Measurements from ENCODE around the gene PRKCE.
"Not testable (repeated sequence)": the region's sequence is repeated elsewhere in the genome, so short reads cannot be mapped to it uniquely, and the experiment has no call there.

Gene PRKCE

DNA sequence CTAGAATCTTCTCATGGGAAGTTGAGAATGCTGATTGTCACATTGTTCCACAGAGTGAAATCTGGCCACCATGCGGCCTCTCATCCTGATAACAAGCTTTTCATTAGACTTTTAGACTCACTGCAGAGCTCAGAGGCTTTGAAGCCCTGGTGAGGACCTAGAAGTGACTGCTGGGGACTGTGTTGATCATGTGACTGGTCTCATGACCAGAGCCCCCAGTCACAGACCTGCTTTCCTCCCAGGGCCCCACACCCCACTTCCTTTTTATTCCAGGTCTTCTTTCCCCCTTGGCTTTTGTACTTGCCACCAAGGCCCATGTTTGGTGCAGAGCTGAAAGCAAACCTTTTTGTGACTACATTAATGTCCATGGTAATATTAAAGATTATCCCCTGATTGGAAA, 45.2 kb downstream of the PRKCE start:
- DNase-seq (ENCODE audit: low read depth in 1 of 2, low spot score in 1 of 2): no peak

DNA sequence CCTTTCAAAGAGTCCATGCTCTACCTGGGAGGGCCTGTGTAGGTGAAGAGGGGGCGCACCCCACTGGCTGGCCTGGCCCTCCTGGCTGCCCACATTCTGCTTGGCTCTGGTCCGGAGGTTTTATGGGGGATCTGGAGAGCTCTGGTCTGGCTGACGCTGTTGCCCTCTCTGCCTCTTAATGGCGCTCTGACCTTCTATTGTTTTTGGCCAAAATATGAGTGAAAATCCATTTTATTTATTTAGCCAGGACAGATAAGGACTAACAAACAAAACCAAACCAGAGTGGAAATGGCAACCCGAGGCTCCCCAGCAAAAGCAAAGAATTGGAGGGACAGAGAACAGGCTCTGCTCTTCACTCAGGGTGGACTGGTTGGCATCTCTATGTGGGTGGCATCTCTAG, 45.7 kb downstream of the PRKCE start:
- no peak for DNase-seq (ENCODE audit: low read depth in 1 of 2, low spot score in 1 of 2)

DNA sequence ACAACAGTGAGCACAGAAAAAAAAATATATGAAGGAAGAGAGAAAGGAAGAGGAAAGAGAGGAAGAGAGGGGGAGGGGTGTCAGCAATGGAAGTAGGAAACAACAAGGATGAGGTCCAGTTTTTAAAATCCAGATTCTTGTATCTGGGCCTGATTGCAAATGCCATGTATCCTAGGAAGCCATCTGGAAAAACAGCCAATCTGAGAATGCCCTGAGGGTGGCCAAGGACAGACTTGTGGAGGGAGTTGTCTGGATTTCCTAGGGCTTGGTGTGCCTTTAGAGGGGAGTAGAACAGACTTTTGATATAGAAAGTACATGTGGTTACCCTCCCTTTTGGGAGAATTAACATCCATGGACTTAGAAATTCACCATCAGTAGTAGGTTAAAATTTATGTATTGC, 47.1 kb downstream of the PRKCE start:
- DNase-seq (ENCODE audit: low read depth in 1 of 2, low spot score in 1 of 2): no peak

DNA sequence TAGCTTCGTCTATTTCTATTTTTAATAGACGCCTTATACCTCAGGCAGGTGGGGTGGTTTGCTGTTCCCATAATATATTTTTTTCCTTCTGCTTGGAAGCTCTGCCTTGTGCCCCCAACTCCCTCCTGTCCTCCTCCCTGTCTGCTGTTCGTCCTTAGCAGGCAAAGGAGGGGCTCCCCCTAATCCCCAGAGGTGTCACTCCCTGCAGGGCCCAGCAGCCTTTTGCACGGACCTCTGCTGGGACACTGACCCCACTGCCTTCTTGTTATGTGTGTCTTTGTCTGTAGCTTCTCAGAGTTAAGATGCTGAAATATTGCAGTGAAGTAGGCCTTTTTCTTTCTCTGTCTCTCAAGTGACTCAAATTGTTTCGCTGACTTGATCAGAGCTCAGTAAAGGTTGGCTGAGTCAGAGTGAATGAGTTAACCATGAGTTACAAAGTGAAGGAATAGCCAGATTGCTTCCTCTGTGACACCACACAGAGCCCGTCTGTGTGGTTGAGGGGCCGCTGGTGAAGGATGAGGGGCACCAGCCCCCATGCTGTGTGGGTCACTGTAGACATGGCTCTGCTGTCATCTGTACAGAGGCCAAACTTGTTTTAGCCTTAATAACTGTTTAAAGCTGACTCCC, 47.7 kb downstream of the PRKCE start:
- DNase-seq (ENCODE audit: low read depth in 1 of 2, low spot score in 1 of 2): no peak

DNA sequence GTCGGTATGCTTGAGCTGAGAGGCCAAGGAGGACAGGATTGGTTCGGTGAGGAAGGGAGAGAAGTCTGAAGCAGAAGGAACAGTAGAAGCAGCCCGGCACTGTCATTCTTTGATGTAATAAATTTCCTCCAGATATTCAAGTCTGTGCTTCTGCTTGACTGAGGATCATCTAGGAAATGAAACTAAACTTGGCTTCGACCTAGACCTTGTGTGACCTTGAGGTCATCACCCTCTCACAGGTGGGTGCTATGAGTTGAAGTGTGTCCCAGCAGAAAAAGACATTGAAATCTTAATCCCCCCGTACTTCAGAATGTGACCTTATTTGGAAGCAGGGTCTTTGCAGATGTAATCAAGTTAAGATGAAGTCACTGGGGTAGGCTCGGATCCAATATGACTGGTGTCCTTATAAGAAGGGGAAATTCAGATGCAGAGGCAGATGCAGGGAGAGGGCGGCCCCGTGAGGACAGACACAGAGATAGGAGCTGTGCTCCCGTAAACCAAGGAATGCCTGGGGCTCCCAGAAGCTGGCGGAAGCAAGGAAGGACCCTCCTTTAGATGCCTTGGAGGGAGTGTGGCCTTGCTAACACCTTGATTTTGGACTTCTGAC, 49.0 kb downstream of the PRKCE start:
- DNase-seq (ENCODE audit: low read depth in 1 of 2, low spot score in 1 of 2): no peak

DNA sequence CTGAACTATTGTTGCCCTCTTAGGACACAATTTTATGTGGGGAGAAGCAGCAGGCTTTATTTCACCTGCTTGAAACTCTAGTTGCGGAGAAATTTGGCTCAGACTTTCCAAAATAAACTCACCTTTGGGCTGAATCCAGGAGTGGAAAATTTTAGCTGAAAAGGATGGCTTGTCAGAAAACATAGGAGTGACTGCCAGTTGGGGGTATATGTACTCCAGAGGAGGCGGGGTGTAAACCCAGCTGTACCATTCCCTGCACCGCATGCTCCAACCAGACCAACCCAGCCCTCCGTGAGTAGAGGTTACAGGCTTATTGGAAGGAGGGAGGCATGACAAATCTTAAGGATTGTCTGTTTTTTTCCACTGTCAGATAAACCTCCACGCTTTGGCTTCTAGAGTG, 53.8 kb downstream of the PRKCE start:
- no peak for DNase-seq (ENCODE audit: low read depth in 1 of 2, low spot score in 1 of 2)

DNA sequence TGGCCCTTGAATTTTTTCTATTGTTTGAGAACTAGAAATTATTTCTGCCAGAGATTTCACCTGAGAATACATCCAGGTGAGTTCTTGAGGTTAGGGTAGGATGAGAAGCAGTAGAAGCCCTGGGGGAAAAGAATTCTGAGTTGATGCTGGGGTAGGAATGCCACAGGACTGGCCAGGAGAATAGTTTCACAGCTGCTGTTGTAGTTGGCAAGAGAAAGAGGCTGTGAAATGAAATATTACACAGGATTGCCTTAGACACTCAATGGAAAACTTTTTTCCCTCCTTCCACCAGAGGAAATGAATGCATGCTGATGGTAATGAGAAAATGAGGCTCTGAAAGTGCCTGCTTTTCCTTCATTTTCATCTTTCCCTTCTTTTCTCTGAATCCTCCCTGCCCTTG, 54.6 kb downstream of the PRKCE start:
- no peak for DNase-seq (ENCODE audit: low read depth in 1 of 2, low spot score in 1 of 2)

DNA sequence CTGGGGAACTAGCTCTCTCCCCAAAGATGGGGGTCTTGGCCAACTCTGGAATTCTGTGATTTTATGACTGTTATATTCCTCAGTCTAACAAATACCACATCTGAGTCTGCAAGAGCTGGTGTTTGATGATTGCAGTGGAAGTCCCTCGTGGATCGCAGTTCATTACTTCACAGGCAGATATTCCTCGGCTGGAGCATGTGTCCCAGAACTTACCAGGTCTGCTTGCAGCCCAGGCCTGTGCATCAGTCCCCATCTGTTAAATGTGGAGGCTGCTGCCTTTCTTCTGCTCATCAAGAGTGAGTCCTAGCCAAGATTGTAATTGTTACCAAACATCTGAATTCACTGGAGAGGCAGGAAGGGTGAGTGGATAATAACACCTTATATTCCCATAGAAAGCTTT, 55.5 kb downstream of the PRKCE start:
- no peak for DNase-seq (ENCODE audit: low read depth in 1 of 2, low spot score in 1 of 2)

DNA sequence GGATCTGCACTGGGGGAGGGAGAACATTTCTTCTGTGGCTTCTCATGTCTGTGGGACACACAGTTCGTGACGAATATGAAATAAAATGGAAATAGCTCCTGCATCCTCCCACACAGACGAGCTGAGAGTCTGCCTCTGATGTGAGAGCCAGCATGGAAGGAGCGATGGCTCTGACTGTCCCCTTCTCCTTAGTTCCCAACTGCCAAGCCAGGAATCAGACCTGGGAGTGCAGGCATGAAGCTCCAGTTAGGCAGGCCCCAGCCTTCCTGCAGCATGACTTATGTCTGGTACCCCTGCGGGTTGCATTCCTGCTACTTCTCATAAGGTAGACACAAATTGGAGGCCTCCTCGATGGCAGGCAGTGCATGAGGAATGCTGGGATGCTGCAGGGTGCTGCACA, 56.2 kb downstream of the PRKCE start:
- DNase-seq (ENCODE audit: low read depth in 1 of 2, low spot score in 1 of 2): no peak

DNA sequence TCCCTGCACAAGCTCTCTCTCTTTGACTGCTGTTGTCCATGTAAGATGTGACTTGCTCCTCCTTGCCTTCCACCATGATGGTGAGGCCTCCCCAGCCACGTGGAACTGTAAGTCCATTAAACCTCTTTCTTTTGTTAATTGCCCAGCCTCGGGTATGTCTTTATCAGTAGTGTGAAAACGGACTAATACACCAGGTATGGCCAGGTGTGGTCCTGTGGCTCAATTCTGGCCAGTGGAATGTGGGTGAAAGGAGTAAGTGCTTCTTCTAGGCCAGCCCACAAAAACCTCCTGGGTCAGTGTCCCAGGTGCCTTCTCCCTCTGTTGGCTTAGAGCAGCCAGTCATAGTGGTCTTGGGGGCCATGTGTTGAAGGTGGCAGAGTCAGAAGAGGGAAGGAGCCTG, 57.0 kb downstream of the PRKCE start:
- no peak for DNase-seq (ENCODE audit: low read depth in 1 of 2, low spot score in 1 of 2)

DNA sequence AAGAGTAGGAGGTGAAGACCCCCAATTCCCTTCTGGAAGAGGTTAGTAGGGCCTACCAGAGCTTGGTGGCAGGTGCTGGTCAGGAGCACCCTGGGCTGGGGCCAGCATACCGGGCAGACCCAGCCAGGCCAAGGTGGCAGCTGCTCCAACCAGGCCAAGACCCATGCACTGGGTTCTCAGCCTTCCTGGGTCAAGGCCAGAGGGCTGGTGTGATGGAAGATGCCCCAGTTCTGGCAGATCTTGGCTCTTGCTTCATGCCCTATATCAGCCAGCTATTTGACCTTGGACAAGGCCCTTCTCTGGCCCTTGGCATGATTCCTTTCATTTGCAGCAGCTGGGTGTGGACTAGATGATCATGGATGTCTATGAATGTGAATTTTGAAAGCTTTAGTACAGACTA, 57.7 kb downstream of the PRKCE start:
- no peak for DNase-seq (ENCODE audit: low read depth in 1 of 2, low spot score in 1 of 2)

DNA sequence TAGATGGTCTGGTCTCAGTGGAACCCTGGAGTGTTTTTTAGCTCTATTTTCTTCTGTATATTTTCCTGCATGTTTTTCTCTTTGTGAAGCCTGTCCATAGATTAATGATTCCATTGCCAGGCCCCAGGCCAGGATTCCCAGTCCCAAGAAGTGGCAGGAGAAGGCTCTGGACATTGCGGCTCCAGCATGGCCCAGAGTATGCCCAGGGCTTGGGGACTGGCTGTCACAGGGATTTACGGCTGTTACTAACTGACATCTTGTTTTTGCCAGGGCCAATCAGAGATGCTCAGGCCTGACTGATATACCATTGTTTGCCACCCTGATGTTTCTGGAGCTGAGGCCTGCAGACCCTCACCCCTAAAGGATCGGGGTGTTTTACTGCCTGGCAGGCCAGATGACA, 59.0 kb downstream of the PRKCE start:
- DNase-seq (ENCODE audit: low read depth in 1 of 2, low spot score in 1 of 2): no peak

DNA sequence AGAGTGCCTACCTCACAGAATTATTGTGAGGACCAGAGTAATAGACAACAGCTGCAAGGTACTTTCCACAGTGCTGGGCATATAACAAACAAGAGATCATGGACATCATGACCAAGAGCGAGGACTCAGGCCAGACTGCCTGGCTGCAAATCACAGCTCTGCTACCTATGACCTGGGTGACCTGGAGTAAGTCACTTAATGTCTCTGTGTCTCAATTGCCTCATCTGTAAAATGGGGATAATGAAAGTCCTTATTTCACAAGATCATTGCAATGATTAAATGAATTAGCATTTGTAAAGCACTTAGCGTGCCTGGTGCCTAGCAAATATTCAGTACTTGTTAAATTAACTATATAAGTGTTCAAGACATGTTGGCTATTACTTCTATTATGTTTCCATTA, 59.7 kb downstream of the PRKCE start:
- DNase-seq (ENCODE audit: low read depth in 1 of 2, low spot score in 1 of 2): no peak

DNA sequence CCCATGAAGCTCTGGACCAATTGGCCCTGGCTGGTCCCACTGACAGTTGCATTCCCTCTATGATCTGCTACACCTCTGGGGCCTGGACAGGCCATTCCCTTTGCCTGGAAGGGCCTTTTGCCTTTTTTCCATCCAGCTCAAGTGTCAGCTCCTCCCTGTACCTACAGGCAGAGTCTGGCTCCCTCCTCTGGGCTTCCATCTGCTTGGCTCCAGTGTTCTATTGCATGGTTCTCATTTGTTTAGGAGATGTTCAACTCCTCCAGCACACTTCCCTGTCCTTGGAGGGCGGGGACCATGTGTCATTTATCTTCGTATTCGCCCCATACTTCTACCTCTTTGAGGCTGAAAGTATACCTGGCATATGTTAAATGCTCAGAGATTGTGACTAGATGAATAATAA, 61.1 kb downstream of the PRKCE start:
- no peak for DNase-seq (ENCODE audit: low read depth in 1 of 2, low spot score in 1 of 2)

DNA sequence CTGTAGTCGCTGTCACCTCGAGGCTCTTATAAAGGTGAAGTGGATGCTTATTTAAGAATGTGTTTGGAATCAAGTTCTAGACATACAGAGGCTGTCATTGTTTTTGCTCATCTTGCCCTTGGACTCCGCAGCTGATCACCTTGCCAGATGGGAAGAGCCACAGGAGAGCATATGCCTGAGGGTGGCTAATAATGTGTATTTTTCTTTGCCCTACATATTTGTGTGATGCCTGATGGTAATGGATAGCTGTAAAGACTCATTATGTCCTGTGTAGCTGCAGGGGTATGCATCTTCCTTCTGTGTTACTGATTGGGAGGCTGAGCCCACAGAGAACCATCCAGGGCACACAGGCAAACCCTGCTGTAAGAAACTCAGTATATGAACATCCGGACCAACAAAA, 61.7 kb downstream of the PRKCE start:
- no peak for DNase-seq (ENCODE audit: low read depth in 1 of 2, low spot score in 1 of 2)

DNA sequence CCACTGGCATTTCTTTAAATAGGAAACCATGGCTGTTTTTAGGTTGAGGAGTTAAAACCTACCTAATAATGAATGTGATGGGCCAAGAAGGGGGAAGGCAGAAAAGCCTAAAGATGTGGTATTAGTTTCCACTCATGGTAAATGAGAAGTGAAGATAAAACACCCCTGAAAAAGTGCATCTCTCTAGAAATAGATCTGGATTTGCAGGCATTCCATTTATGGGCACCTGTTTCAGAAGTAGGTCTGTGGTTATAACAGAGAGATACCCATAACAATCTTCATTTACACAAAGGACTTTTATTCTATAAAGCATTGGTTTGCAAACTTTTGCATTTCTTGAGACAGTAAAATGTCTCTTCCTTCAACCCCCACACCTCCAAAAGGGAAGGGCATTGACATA, 62.1 kb downstream of the PRKCE start:
- DNase-seq (ENCODE audit: low read depth in 1 of 2, low spot score in 1 of 2): no peak

DNA sequence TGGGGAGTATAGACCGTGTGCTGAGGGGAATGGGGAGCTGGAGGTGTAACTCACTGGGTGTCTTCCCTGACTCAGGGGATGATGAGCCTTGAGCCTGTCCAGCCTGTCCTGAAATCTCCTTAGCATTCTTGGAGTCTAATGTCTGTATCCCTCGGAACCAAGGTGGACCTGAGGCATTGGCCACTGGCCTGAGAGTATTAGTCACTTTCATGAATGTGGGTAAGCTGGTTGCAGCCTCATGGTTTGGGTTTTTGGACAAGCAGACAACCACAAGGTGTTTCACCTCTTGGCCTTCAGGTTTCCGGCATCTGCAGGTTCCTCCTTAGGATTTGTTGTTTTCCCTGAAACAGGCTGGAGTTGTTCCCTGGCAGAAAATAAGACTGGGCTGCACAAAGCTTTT, 63.2 kb downstream of the PRKCE start:
- no peak for DNase-seq (ENCODE audit: low read depth in 1 of 2, low spot score in 1 of 2)

DNA sequence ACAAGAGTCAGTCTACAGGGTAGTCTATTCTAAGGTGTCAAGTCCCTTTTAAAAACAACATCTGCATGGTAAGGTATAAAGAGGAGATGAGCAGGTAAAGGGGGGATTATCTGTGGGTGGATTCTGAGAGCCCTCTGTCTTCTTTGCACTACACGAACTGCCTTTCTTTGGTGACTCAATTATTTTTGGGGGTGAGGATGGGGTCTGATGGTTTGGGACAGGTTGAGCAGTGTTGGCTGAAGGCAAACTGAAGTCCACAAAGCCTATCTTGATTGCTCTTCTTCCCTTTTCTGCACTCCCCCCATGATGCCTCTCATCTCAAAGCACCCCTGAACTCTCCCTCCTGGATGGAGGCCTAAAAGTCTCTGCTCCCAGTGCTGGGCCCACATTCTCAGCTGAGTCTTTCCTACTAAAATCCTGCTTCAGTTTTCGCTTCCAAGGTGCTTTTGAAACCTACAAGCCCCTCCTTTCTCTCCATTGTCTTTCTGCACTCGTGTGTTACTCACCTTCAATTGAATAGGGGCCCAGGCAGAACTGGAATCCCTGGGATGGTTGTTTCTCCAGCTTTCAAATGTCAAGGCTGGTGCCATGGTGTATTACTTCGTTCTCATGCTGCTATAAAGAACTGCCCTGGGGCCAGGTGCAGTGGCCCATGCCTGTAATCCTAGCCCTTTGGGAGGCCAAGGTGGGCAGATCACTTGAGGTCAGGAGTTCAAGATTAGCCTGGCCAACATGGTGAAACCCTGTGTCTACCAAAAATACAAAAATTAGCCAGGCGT, 64.3 kb downstream of the PRKCE start:
- no peak for DNase-seq (ENCODE audit: low read depth in 1 of 2, low spot score in 1 of 2)

DNA sequence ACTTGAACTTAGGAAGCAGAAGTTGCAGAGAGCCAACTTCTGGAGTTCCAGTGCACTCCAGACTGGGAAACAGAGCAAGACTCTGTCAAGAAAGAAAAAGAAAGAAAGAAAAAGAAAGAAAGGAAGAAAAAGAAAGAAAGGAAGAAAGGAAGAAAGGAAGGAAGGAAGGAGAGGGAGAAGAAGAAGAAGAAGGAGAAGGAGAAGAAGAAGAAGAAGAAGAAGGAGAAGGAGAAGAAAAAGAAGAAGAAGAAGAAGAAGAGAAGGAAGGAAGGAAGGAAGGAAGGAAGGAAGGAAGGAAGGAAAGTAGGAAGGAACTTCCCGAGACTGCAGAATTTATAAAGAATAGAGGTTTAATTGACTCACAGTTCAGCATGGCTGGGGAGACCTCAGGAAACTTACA, 65.0 kb downstream of the PRKCE start:
- not testable (repeated sequence) for DNase-seq (ENCODE audit: low read depth in 1 of 2, low spot score in 1 of 2)

DNA sequence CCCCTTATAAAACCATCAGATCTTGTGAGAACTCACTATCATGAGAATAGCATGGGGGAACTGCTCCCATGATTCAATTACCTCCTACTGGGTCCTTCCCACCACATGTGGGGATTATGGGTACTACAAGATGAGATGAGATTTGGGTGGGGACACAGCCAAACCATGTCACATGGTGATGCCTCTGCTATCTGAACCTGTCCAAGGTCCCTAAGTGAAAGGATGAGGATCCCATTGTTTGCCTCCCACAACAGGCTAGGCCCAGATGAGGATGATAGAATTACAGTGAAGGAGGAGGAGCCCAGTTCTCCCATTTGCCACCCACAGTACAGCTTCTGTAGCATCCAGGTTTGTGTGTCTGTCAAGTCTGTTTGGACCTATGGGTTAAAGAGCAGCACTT, 65.4 kb downstream of the PRKCE start:
- DNase-seq (ENCODE audit: low read depth in 1 of 2, low spot score in 1 of 2): no peak

DNA sequence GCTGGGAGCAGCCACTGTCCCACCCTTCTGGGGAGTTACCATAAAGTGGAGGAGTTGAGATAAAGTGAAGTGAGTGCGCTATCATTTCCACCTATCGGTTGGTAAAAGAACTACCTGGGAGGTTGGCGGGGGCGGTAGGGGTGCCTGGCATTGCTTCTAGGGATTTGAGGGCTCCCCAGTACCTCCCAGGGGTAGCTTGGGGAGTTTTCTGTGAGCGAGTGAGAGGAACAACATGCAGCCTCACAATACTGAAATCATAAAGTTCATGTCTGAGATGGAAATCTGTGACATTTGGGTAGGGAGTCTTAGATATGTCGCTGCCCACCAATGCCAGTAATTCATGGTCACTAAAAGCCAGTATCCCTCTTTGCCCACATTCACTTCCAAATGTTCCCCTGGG, 68.7 kb downstream of the PRKCE start:
- DNase-seq (ENCODE audit: low read depth in 1 of 2, low spot score in 1 of 2): no peak

DNA sequence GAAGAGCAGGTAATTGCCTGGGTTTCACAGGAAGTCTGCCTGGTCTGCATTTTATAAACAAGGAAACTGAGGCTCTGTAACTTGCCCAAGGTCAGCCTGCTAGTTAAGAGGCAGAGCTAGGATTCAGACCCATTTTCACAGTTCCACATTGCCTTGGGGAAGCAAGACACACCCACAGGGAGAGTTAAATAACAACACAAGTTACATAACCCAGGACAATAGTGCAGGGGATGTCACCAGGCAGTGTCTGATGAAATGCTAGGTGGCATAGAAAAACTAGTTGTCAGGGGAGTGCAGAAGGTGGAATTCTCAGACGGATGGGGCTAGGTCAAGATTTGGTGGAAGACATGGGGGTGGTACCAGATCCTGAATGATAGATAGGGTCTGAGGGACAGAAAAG, 69.7 kb downstream of the PRKCE start:
- no peak for DNase-seq (ENCODE audit: low read depth in 1 of 2, low spot score in 1 of 2)

DNA sequence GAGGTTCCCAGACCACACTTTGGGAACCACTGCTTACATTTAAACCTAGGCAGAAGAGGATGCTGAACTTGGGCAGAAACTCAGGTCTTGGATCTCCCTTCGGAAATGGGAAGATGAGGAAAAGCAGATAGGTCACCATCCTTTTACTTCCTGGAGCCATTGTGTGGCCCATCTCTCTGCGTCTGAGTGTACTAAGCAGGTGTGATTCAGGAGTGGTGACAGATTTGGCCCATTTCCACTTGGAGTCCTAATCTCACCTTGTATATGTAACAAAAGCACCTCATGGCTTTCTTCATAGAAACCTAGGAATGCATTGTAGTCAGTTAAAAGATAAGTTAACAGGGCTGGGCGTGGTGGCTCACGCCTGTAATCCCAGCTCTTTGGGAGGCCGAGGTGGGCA, 71.0 kb downstream of the PRKCE start:
- DNase-seq (ENCODE audit: low read depth in 1 of 2, low spot score in 1 of 2): no peak

All from activated T-helper 1 cell treated with anti-CD3 and anti-CD28 coated beads, Interleukin-2, amount 50 U/mL, for 16 hours (primary cell).